Activated B cell treated with CpG ODN at 0.5 μM for 24 hours (primary cell): ENCODE results near the gene TTC34. TPM values are rescaled to one million over a fixed set of nuclear protein-coding genes. Genes with fewer than 3 reads are reported as not detected.
"Not testable (repeated sequence)": the region's sequence is repeated elsewhere in the genome, so short reads cannot be mapped to it uniquely, and the experiment has no call there.

Experiments used
- ATAC-seq: fragments of 200-7000 bp; cut with Tn5 transposase; one replicate; pipeline ENCODE4 v1.10.0; 2021; ENCODE audit warnings: low read depth, mild to moderate bottlenecking, moderate library complexity
- CTCF ChIA-PET: fragments of 350-600 bp; sonication (Branson Sonifier 250); formaldehyde crosslinking; loops from one replicate; lab custom pipeline; 2021; ENCODE audit warnings: antibody characterized with exemption; lab: Charles Lee
- POLR2A ChIA-PET: fragments of 350-600 bp; sonication (Branson Sonifier 250); formaldehyde crosslinking; loops from one replicate; lab custom pipeline; 2021; ENCODE audit warnings: antibody characterized with exemption; lab: Charles Lee
- DNase-seq: peaks from one replicate; pipeline ENCODE4 v3.0.0; 2022
- H3K27ac Mint-ChIP-seq: one replicate; pipeline ENCODE4 v1.8.0; 2020; ENCODE audit warnings: mixed read lengths
- H3K27me3 Mint-ChIP-seq: one replicate; pipeline ENCODE4 v1.8.0; 2021; ENCODE audit warnings: mixed read lengths
- H3K36me3 Mint-ChIP-seq: one replicate; pipeline ENCODE4 v1.8.0; 2021; ENCODE audit warnings: low read depth, mixed read lengths
- H3K4me1 Mint-ChIP-seq: one replicate; pipeline ENCODE4 v1.8.0; 2021; ENCODE audit warnings: mixed read lengths
- H3K4me3 Mint-ChIP-seq: one replicate; pipeline ENCODE4 v1.8.0; 2020; ENCODE audit warnings: mild to moderate bottlenecking, mixed read lengths
- H3K9me3 Mint-ChIP-seq: one replicate; pipeline ENCODE4 v1.8.0; 2020; ENCODE audit warnings: mixed read lengths
- intact Hi-C: fragments of 100-400 bp; cut with micrococcal nuclease; formaldehyde crosslinking; loops from one replicate; pipeline ENCODE4 v1.15.1; 2024
- total RNA-seq: library from RNA; stranded (reverse); gene quantifications from 2 replicates; pipeline ENCODE4 v1.2.3, GENCODE V29; 2022

The TTC34 gene
- total RNA-seq, 1 donor from 2014 or later, result 4.5 TPM

DNA sequence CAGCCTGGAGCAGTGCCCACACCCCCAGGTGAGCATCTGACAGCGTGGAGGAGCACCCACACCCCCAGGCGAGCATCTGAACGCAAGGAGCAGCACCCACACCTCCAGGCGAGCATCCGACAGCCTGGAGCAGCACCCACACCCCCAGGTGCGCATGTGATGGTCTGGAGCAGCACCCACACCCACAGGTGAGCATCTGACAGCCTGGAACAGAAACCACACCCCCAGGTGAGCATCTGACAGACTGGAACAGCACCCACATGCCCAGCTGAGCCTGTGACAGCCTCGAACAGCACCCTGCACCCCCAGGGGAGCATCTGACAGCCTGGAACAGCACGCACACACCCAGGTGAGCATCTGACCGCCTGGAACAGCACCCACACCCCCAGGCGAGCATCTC, 46.9 kb downstream of the TTC34 start:
- POLR2A ChIA-PET, DNase-seq, H3K9me3 Mint-ChIP-seq, H3K4me3 Mint-ChIP-seq, CTCF ChIA-PET, H3K27me3 Mint-ChIP-seq, H3K27ac Mint-ChIP-seq, intact Hi-C loops, H3K4me1 Mint-ChIP-seq, ATAC-seq, H3K36me3 Mint-ChIP-seq: not testable (repeated sequence)

DNA sequence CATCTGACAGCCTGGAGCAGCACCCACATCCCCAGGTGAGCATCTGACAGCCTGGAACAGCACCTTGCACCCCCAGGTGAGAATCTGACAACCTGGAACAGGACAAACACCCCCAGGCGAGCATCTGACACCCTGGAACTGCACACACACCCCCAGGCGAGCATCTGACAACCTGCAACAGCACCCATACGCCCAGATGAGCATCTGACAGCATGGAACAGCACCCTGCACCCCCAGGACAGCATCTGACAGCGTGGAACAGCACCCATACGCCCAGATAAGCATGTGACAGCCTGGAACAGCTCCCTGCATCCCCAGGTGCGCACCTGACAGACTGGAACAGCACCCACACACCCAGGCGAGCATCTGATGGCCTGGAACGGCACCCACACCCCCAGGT, 49.0 kb downstream of the TTC34 start:
- DNase-seq, H3K27ac Mint-ChIP-seq, CTCF ChIA-PET, H3K4me1 Mint-ChIP-seq, H3K4me3 Mint-ChIP-seq, POLR2A ChIA-PET, intact Hi-C loops, H3K36me3 Mint-ChIP-seq, H3K9me3 Mint-ChIP-seq, H3K27me3 Mint-ChIP-seq, ATAC-seq: not testable (repeated sequence)

DNA sequence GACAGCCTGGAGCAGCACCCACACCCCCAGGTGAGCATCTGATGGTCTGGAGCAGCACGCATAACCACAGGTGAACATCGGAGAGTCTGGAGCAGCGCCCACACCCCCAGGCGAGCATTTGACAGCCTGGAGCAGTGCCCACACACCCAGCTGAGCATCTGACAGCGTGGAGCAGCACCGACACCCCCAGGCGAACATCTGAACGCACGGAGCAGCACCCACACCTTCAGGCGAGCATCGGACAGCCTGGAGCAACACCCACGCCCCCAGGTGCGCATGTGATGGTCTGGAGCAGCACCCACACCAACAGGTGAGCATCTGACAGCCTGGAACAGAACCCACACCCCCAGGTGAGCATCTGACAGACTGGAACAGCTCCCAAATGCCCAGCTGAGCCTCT, 49.6 kb downstream of the TTC34 start:
- POLR2A ChIA-PET, intact Hi-C loops, H3K27me3 Mint-ChIP-seq, H3K27ac Mint-ChIP-seq, H3K4me3 Mint-ChIP-seq, H3K4me1 Mint-ChIP-seq, DNase-seq, H3K9me3 Mint-ChIP-seq, CTCF ChIA-PET, ATAC-seq, H3K36me3 Mint-ChIP-seq: not testable (repeated sequence)

DNA sequence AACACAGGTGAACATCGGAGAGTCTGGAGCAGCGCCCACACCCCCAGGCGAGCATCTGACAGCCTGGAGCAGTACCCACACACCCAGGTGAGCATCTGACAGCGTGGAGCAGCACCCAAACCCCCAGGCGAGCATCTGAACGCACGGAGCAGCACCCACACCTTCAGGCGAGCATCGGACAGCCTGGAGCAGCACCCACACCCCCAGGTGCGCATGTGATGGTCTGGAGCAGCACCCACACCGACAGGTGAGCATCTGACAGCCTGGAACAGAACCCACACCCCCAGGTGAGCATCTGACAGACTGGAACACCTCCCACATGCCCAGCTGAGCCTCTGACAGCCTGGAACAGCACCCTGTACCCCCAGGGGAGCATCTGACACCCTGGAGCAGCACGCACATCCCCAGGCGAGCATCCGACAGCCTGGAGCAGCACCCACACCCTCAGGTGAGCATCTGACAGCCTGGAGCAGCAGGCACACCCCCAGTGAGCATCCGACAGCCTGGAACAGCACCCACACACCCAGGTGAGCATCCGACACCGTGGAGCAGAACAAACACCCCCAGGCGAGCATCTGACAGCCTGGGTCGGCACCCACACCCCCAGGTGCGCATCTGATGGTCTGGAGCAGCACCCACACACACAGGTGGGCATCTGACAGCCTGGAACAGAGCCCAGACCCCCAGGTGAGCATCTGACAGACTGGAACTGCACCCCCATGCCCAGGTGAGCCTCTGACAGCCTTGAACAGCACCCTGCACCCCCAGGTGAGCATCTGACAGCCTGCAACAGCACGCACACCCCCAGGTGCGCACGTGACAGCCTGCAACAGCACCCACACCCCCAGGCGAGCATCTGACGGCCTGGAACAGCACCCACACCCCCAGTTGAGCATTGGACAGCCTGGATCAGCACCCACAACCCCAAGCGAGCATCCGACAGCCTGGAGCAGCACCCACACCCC, 50.4 kb downstream of the TTC34 start:
- ATAC-seq, H3K4me1 Mint-ChIP-seq, H3K4me3 Mint-ChIP-seq, intact Hi-C loops, CTCF ChIA-PET, H3K9me3 Mint-ChIP-seq, POLR2A ChIA-PET, H3K36me3 Mint-ChIP-seq, H3K27ac Mint-ChIP-seq, DNase-seq, H3K27me3 Mint-ChIP-seq: not testable (repeated sequence)

DNA sequence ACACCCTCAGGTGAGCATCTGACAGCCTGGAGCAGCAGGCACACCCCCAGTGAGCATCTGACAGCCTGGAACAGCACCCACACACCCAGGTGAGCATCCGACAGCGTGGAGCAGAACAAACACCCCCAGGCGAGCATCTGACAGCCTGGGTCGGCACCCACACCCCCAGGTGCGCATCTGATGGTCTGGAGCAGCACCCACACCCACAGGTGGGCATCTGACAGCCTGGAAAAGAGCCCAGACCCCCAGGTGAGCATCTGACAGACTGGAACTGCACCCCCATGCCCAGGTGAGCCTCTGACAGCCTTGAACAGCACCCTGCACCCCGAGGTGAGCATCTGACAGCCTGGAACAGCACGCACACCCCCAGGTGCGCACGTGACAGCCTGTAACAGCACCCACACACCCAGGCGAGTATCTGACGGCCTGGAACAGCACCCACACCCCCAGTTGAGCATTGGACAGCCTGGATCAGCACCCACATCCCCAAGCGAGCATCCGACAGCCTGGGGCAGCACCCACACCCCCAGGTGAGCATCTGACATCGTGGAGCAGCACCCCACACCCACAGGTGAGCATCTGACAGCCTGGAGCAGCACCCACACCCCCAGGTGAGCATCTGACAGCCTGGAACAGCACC, 51.3 kb downstream of the TTC34 start:
- H3K9me3 Mint-ChIP-seq, H3K4me1 Mint-ChIP-seq, POLR2A ChIA-PET, CTCF ChIA-PET, DNase-seq, H3K4me3 Mint-ChIP-seq, H3K27ac Mint-ChIP-seq, intact Hi-C loops, H3K27me3 Mint-ChIP-seq, H3K36me3 Mint-ChIP-seq, ATAC-seq: not testable (repeated sequence)

DNA sequence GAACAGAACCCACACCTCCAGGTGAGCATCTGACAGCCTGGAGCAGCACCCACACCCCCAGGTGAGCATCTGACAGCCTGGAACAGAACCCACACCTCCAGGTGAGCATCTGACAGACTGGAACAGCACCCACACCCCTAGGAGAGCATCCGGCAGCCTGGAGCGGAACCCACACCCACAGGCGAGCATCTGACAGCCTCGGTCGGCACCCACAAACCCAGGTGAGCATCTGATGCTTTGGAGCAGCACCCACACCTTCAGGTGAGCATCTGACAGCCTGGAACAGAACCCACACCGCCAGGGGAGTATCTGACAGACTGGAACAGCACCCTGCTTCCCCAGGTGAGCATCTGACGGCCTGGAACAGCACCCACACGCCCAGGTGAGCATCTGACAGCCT, 52.9 kb downstream of the TTC34 start:
- H3K4me3 Mint-ChIP-seq, H3K27me3 Mint-ChIP-seq, DNase-seq, intact Hi-C loops, H3K9me3 Mint-ChIP-seq, POLR2A ChIA-PET, H3K36me3 Mint-ChIP-seq, ATAC-seq, CTCF ChIA-PET, H3K4me1 Mint-ChIP-seq, H3K27ac Mint-ChIP-seq: not testable (repeated sequence)

DNA sequence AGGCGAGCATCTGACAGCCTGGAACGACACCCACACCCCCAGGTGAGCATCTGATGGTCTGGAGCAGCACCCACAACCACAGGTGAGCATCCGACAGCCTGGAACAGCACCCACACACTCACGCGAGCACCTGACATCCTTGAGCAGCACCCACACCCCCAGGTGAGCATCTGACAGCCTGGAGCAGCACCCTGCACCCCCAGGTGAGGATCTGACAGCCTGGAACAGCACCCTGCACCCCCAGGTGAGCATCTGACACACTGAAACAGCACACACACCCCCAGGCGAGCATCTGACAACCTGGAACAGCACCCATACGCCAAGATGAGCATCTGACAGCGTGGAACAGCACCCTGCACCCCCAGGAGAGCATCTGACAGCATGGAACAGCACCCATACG, 106.7 kb downstream of the TTC34 start:
- CTCF ChIA-PET, POLR2A ChIA-PET, H3K4me1 Mint-ChIP-seq, ATAC-seq, DNase-seq, H3K4me3 Mint-ChIP-seq, H3K27me3 Mint-ChIP-seq, H3K9me3 Mint-ChIP-seq, intact Hi-C loops, H3K27ac Mint-ChIP-seq, H3K36me3 Mint-ChIP-seq: not testable (repeated sequence)

DNA sequence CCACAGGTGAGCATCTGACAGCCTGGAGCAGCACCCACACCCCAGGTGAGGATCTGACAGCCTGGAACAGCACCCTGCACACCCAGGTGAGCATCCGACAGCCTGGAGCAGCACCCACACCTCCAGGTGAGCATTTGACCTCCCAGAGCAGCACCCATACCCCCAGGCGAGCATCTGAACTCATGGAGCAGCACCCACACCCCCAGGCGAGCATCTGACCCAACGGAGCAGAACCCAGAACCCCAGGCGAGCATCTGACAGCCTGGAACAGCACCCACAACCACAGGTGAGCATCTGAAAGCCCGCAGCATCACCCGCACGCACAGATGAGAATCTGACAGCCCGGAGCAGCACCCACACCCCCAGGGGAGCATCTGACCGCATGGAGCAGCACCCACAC, 111.3 kb downstream of the TTC34 start:
- H3K4me1 Mint-ChIP-seq, ATAC-seq, H3K9me3 Mint-ChIP-seq, H3K4me3 Mint-ChIP-seq, CTCF ChIA-PET, POLR2A ChIA-PET, DNase-seq, intact Hi-C loops, H3K27ac Mint-ChIP-seq, H3K27me3 Mint-ChIP-seq, H3K36me3 Mint-ChIP-seq: not testable (repeated sequence)

DNA sequence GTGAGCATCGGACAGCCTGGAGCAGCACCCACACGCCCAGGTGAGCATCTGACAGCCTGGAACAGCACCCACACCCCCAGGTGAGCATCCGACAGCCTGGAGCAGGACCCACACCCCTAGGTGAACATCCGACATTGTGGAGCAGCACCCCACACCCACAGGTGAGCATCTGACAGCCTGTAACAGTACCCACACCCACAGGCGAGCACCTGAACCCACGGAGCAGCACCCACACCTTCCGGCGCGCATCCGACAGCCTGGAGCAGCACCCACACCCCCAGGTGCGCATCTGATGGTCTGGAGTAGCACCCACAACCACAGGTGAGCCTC, 113.2 kb downstream of the TTC34 start:
- CTCF ChIA-PET, DNase-seq, ATAC-seq, H3K27ac Mint-ChIP-seq, H3K4me3 Mint-ChIP-seq, H3K4me1 Mint-ChIP-seq, intact Hi-C loops, H3K27me3 Mint-ChIP-seq, H3K9me3 Mint-ChIP-seq, POLR2A ChIA-PET, H3K36me3 Mint-ChIP-seq: not testable (repeated sequence)

DNA sequence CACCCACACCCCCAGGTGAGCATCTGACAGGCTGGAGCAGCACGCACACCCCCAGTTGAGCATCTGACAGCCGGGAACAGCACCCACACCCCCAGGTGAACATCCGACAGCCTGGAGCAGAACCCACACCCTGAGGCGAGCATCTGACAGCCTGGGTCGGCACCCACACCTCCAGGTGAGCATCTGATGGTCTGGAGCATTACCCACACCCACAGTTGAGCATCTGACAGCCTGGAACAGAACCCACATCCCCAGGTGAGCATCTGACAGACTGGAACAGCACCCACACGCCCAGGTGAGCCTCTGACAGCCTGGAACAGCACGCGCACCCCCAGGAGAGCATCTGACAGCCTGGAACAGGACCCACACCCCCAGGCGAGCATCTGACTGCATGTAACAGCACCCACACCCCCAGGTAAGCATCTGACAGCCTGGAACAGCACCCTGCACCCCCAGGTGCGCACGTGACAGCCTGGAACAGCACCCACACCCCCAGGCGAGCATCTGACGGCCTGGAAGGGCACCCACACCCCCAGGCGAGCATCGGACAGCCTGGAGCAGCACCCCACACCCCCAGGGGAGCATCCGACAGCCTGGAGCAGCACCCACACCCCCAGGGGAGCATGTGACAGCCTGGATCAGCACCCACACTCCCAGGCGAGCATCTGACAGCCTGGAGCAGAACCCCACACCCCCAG, 113.7 kb downstream of the TTC34 start:
- DNase-seq, intact Hi-C loops, H3K4me1 Mint-ChIP-seq, H3K27ac Mint-ChIP-seq, ATAC-seq, H3K36me3 Mint-ChIP-seq, H3K27me3 Mint-ChIP-seq, POLR2A ChIA-PET, H3K9me3 Mint-ChIP-seq, H3K4me3 Mint-ChIP-seq, CTCF ChIA-PET: not testable (repeated sequence)

DNA sequence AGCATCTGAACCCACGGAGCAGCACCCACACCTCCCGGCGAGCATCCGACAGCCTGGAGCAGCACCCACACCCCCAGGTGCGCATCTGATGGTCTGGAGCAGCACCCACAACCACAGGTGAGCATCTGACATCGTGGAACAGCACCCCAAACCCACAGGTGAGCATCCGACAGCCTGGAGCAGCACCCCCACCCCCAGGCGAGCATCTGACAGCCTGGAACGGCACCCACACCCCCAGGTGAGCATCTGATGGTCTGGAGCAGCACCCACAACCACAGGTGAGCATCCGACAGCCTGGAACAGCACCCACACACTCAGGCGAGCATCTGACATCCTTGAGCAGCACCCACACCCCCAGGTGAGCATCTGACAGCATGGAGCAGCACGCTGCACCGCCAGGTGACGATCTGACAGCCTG, 114.3 kb downstream of the TTC34 start:
- H3K27ac Mint-ChIP-seq, CTCF ChIA-PET, DNase-seq, H3K9me3 Mint-ChIP-seq, H3K36me3 Mint-ChIP-seq, H3K27me3 Mint-ChIP-seq, H3K4me1 Mint-ChIP-seq, intact Hi-C loops, ATAC-seq, POLR2A ChIA-PET, H3K4me3 Mint-ChIP-seq: not testable (repeated sequence)
